Lower lobe of right lung (tissue), 2 donors: ENCODE results near the gene BTNL9. TPM values are rescaled to one million over a fixed set of nuclear protein-coding genes. Genes with fewer than 3 reads are reported as not detected.

Experiments used
- ATAC-seq, 2 donors: fragments of 200-7000 bp; cut with Tn5 transposase; one replicate each; pipeline ENCODE4 v1.9.1; 2020 to 2022; ENCODE audit warnings: mild to moderate bottlenecking in 2 of 2, moderate library complexity in 2 of 2
- DNase-seq: peaks from one replicate; pipeline ENCODE4 v3.0.0-alpha.2; 2020
- H3K27ac ChIP-seq: fragments of 200-600 bp; one replicate; pipeline ENCODE4 v1.8.0; 2022
- H3K27me3 ChIP-seq: fragments of 200-600 bp; one replicate; pipeline ENCODE4 v1.8.0; 2022; ENCODE audit warnings: low read depth
- H3K36me3 ChIP-seq: fragments of 200-600 bp; one replicate; pipeline ENCODE4 v1.8.0; 2022; ENCODE audit warnings: mild to moderate bottlenecking
- H3K4me1 ChIP-seq: fragments of 200-600 bp; one replicate; pipeline ENCODE4 v1.8.0; 2022
- H3K4me3 ChIP-seq: fragments of 200-600 bp; one replicate; pipeline ENCODE4 v1.8.0; 2022; ENCODE audit warnings: mild to moderate bottlenecking
- H3K9me3 ChIP-seq: fragments of 200-600 bp; one replicate; pipeline ENCODE4 v1.8.0; 2022
- CTCF ChIP-seq: fragments of 200-600 bp; IDR thresholded peaks from one replicate; pipeline ENCODE4 v1.8.0; 2022; ENCODE audit warnings: antibody characterized with exemption, mild to moderate bottlenecking
- intact Hi-C: fragments of 100-400 bp; cut with DNase I; formaldehyde crosslinking; loops from one replicate; pipeline ENCODE4 v1.11.0; 2022
- total RNA-seq: library from RNA; stranded (reverse); fragmentation: NEBNext Ultra II Directional; extraction: Animal tissue kit (Norgen Biotek cat#: 25700); gene quantifications from one replicate; pipeline ENCODE4 v1.2.1, GENCODE V29; 2021
- donor health status: DM: no; HTN: yes; CAD: no; lungs with severe emphysema.

BTNL9 gene
- total RNA-seq, 1 donor from 2014 or later: 125 TPM

GRCh38 chr5:181056431-181056830 is 16.4 kb downstream of the BTNL9 start:
- Histone ChIP-seq H3K36me3 (no peaks in the 10 kb centered on the region), H3K27ac (no peak overlapping the region), H3K4me1 (peaks cover 23% of the 10 kb centered on the region), H3K4me3 (no peak overlapping the region), H3K9me3 (no peaks in the 10 kb centered on the region), H3K27me3 (peaks cover 87% of the 10 kb centered on the region)
- intact Hi-C loops: no loop called here
- TF ChIP-seq CTCF: no peak
- no peak for DNase-seq
- ATAC-seq: no peak

- TF ChIP-seq CTCF: no peak
- intact Hi-C loops: no loop called here
- Histone ChIP-seq H3K4me1 (peaks cover 7% of the 10 kb centered on the region), H3K27me3 (peaks cover 82% of the 10 kb centered on the region), H3K9me3 (no peaks in the 10 kb centered on the region), H3K4me3 (no peak overlapping the region), H3K27ac (no peak overlapping the region), H3K36me3 (no peaks in the 10 kb centered on the region)
- DNase-seq: no peak
- ATAC-seq: no peak
Observed at GRCh38 chr5:181058321-181058720, 18.3 kb downstream of the BTNL9 start.

DNA sequence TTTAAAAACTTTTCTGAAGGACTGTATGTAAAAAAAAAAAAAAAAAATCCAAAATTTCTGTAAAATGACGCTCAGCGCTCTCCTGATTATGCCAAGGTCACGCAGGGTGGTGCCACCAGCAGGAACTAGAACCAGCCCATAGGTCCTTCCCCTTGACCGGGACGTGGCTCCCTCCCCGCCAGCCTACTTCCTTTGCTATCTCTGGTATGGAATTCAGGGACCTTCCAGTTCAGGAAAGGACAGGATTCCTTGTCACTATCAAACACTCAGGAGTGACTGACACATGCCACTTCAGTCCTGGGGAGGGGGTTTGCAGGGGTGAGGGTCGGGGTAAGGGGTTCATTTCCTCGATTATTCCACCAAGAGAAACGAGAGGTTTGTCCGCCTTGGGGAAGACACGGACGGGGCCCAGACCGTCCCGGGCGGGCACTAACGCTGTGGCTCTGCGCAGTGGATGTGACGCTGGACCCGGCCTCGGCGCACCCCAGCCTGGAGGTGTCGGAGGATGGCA is 18.8 kb downstream of the BTNL9 start:
- Histone ChIP-seq H3K27ac (no peak overlapping the region), H3K4me3 (no peak overlapping the region), H3K4me1 (peaks cover 2% of the 10 kb centered on the region), H3K9me3 (no peaks in the 10 kb centered on the region), H3K36me3 (no peaks in the 10 kb centered on the region), H3K27me3 (peaks cover 77% of the 10 kb centered on the region)
- intact Hi-C loops: no loop called here
- no peak for TF ChIP-seq CTCF
- DNase-seq (no peak), ATAC-seq (no peak)

GRCh38 chr5:181059297-181060230 is 19.5 kb downstream of the BTNL9 start:
- ATAC-seq (peak; percentile 37 to 40), DNase-seq (no peak)
- Histone ChIP-seq H3K27ac (no peak overlapping the region), H3K27me3 (peaks cover 73% of the 10 kb centered on the region), H3K9me3 (no peaks in the 10 kb centered on the region), H3K36me3 (no peaks in the 10 kb centered on the region), H3K4me1 (no peaks in the 10 kb centered on the region), H3K4me3 (no peak overlapping the region)
- TF ChIP-seq CTCF: no peak
- intact Hi-C loops: no loop called here

DNA sequence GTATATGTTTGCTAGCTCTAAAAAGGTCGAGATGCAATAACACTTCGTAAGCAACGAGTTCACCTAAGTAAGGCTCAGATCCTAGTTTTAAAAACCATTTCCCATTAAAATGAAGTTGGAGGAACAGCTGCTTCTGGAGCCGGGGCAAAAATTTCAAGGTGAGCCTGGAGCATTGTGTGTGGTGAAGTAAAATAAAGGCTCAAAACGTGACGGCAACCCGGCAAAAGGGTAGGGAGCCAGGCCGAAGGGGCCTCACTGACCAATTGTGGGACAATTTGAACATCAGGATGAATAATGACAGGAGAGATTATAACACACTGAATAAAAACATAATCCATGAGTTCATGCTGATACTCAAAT is 20.1 kb downstream of the BTNL9 start:
- DNase-seq (no peak), ATAC-seq (no peak)
- no peak for TF ChIP-seq CTCF
- H3K4me1 ChIP-seq: no peaks in the 10 kb centered on the region
- no peaks in the 10 kb centered on the region for H3K9me3 ChIP-seq
- no peak overlapping the region for H3K27ac ChIP-seq
- intact Hi-C loops: no loop called here
- no peaks in the 10 kb centered on the region for H3K36me3 ChIP-seq
- no peak overlapping the region for H3K4me3 ChIP-seq
- H3K27me3 ChIP-seq: peaks cover 72% of the 10 kb centered on the region
